B cell (primary cell): Measurements from ENCODE around the gene ABCA7.

ENCODE experiments used
- EZH2 ChIP-seq: IDR thresholded peaks from 2 replicates; pipeline ENCODE4 v1.6.1; 2012; ENCODE audit warnings: borderline replicate concordance, low read depth, mild to moderate bottlenecking, moderate library complexity, low read length; ENCODE audit not compliant: insufficient read depth, poor library complexity, severe bottlenecking
- TF ChIP-seq, protein P1 (sequence below): fragments of 200-600 bp; IDR thresholded peaks from one replicate; pipeline ENCODE4 v1.8.0; 2022; ENCODE audit warnings: antibody characterized with exemption, mild to moderate bottlenecking

DNA sequence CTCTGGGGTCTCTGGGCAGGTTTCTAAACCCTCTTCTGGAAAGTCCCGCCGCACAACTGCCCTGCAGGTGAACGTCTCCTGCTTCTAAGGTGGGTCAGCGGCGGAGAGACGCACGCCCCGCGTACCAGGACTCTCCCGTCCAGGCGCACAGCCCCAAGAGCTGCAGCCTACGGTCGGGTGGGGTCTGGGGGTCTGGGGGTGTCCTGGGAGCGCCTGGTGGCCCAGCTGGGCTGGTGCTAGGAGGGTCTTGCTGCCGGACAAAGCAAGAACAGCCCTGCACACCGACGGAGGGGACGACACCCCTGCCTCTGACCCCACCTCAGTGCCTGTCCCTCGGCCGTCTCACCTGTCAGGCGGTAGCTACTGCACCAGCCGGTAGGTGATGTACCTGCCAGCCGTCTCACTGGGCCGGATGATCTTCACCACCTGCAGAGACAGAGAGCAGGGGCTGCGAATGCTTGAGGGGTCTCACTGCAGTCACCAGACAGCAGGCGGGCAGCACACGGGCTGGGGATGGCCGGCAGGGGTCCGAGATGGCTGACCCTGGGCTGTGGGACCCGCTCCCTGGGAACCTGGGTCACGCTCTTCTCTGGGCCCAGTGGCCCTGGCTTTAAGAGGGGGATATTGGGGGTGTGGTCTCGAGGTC, 49.3 kb downstream of the ABCA7 start:
- TF ChIP-seq, protein P1, sequence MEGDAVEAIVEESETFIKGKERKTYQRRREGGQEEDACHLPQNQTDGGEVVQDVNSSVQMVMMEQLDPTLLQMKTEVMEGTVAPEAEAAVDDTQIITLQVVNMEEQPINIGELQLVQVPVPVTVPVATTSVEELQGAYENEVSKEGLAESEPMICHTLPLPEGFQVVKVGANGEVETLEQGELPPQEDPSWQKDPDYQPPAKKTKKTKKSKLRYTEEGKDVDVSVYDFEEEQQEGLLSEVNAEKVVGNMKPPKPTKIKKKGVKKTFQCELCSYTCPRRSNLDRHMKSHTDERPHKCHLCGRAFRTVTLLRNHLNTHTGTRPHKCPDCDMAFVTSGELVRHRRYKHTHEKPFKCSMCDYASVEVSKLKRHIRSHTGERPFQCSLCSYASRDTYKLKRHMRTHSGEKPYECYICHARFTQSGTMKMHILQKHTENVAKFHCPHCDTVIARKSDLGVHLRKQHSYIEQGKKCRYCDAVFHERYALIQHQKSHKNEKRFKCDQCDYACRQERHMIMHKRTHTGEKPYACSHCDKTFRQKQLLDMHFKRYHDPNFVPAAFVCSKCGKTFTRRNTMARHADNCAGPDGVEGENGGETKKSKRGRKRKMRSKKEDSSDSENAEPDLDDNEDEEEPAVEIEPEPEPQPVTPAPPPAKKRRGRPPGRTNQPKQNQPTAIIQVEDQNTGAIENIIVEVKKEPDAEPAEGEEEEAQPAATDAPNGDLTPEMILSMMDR: no peak
- no peak for TF ChIP-seq EZH2
